HG03378 (cell line): ENCODE data around the gene PPIE.

Source experiments
- ATAC-seq: cut with Tn5 transposase; IDR thresholded peaks from one replicate; pipeline ENCODE4 v1.9.1; 2021; ENCODE audit warnings: mild to moderate bottlenecking, moderate library complexity; ENCODE audit not compliant: unreplicated experiment

PPIE gene

DNA sequence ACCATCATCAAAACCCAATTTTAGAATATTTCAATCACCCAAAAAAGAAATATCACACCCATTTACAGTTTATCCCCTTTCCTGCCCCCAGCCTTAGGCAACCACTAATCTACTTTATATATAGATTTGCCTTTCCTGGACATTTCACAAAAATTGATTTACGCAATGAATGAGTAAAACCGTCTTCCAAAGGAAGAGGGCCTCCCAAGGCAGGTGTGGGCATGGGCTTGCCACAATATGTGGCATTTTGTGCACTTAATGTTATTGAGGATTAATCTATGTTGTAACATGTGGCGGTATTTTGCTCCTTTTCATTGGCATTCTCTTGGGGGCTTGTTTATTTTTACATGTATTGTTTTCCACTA lies 61.8 kb downstream of the PPIE start:
- no peak for ATAC-seq

DNA sequence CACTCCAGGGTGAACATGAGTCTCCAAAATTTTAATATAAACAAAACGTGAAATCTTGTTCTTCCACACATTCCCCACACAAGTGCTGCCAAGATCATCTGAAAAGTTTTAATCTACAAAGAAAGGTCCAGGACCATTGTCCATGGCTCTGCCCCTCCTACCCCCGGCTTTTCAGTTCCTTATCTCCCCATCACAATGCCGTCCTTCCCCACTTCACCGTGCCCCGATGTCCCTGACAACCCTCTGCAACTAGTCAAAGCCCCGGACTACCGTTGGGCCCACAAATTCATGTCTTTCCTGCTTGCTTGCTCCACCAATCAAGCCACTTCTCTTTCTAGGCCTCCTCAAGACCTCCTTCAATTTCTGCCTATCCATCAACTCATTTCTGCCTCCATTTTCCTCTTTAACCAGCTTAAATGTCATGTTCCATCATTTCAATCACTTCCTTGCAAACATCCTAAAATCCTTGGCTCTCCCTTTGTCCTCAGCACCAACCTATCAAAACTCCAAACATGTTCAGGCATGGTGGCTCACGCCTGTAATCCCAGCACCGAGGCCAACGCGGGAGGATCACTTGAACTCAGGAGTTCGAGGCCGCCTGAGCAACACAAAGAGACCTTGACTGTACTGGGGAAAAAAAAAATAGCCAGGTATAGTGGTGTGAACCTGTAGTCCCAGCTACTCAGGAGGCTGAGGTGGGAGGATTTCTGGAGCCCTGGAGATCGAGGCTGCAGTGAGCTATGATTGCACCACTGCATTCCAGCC lies 64.0 kb downstream of the PPIE start:
- no peak for ATAC-seq

DNA sequence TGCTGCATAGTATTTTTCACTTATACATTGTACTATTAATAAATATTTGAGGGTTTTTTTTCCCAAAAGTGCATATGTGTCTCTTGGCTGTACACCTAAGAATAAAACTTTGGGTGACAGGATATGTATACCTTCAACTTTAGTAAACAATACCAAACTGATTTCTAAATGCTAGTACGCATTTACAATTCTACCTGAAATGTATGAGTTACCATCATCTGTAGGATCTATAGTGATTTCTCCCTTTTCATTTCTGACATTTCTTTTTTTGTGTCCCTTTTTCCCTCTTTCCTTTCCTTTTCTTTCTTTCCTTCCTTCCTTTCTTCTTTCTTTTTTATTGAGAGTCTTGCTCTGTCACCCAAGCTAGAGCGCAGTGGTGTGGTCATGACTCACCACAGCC lies 66.7 kb downstream of the PPIE start:
- no peak for ATAC-seq

DNA sequence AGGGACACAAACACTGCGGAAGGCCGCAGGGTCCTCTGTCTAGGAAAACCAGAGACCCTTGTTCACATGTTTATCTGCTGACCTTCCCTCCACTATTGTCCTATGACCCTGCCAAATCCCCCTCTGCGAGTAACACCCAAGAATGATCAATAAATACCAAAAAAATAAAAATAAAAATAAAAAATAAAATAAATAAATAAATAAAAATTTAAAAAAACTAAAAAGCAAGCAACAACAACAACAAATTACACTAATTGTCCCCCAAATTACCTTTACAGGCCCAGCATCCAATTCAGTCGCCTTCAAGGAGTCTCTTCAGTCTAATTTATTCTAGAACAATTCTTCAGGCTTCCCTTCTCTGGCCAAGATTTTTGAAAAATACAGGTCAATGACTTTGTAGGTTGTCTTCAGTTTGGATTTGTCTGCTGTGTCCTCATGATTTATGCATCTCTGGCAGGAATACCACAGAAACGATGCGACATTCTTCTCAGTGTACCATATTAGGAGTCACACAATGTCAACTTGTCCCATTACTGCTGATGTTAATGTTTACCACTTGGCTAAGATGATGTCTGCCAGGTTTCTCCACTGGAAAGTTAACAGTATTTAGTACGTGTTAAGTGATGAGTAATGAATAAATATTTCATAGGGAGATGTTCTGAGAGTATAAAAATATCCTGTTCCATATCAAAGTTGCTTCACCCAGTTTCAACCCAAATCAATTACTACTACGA lies 70.3 kb downstream of the PPIE start:
- no peak for ATAC-seq

DNA sequence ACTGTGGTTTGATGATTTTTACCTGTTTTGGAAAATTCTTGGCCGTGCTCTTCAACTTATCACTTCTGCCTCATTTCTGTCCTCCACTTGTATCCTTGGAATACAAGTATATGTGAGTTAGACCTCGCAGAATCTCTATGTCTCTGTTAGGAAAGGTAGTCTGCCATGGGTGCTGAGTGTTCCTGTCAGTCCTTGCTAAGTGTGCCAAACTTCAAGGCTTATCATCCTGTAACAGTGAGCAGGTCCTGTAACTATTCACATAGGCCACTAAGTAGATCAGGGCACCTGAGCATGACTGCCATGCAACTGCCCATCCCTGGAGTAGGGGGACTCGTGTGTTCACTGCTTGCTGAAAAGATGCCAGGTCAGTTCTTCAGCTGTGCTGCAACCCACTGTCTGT lies 74.2 kb downstream of the PPIE start:
- ATAC-seq = no peak
